GM19452 (cell line): ENCODE data around the gene SENP8.
"Not testable (repeated sequence)": the region's sequence is repeated elsewhere in the genome, so short reads cannot be mapped to it uniquely, and the experiment has no call there.

ENCODE experiments used
- ATAC-seq: cut with Tn5 transposase; IDR thresholded peaks from one replicate; pipeline ENCODE4 v1.9.1; 2021; ENCODE audit not compliant: unreplicated experiment

SENP8 gene

GRCh38 chr15:72155003-72155621, 36.9 kb downstream of the SENP8 start:
- no peak for ATAC-seq

DNA sequence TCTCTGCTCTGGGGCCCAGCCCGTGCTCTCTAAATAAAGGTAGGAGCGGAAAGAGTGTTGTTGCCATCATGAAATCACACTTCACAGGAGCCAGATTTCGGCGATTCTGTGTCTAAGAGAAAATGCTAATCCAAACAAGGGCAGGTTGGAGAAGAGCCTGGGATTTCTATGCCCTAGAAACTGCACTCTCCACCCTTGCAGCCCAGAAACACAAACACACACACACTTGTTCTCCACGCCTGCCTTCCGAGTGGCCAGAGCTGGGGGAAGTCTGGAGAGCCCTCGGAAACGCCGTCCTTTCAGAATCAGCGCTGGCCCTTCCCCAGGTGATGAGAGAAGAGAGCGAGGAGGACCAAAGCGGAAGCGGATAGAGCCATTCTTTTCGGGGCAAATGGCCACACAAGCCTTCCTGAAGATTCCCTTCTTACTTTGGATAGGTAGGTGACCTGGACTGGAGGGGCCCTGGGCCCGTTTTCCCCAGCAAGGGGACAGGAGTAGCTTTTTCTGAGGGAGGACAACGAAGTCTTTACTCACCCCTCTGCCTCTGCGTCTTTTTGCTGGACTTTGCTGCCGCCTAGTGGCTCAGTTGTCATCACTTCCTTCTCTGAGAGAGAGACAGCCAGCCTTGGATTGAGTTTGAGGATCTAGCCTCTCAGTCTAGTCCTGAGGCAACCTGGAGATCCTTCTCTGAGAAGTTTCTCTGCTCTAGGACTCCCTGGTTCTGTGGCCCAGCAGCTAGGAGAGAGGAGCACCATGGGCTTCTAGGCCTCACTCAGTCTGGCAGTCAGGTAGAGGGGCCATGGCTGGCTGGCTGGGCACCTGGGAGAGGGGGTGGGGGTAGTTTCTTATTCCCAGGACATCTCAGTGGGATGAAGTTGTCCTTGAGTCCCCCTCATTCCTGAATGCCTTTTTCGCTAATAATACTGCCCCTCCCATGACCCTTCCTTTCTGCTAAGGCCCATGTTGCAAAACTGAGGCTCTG, 37.7 kb downstream of the SENP8 start:
- no peak for ATAC-seq

DNA sequence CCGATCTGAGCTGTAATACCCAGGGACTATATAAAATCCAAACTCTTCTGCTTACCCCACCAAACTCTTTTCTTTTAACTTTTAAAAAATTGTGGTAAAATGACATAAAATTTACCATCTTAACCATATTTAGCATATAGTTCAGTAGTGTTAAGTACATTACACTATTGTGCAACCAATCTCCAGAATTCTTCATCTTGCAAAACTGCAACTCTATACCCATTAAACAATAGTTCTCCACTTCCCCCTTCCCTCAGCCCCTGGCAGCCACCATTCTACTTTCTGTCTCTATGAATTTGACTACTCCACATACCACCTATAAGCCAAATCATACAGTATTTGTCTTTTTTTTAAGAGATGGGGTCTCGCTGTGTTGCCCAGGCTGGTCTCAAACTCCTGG, 38.7 kb downstream of the SENP8 start:
- no peak for ATAC-seq

GRCh38 chr15:72160696-72161245, 42.6 kb downstream of the SENP8 start:
- ATAC-seq: no peak

- ATAC-seq: no peak
Measured at GRCh38 chr15:72161361-72162132, 43.3 kb downstream of the SENP8 start.

DNA sequence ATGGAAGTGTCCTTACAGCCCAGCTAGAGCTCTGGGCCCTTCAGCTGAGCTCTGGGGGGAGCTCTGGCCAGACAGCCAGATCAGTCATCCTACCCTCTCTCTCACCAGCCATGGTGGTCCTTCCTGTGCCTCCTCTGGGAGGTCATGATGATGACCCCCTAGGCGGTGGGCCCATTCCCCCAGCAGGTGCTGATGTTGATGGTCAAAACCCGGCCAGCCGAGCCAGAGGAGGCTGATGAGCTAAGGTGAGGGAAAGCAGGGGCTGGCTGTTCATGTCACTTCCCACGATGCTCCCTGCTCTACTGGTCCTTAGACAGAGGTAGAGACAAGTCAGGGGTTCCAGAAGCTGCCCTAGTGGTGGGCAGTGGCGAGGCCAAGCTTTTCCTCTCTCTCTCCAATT, 44.4 kb downstream of the SENP8 start:
- ATAC-seq: no peak

- no peak for ATAC-seq
Measured at GRCh38 chr15:72163719-72164118, 45.5 kb downstream of the SENP8 start.

DNA sequence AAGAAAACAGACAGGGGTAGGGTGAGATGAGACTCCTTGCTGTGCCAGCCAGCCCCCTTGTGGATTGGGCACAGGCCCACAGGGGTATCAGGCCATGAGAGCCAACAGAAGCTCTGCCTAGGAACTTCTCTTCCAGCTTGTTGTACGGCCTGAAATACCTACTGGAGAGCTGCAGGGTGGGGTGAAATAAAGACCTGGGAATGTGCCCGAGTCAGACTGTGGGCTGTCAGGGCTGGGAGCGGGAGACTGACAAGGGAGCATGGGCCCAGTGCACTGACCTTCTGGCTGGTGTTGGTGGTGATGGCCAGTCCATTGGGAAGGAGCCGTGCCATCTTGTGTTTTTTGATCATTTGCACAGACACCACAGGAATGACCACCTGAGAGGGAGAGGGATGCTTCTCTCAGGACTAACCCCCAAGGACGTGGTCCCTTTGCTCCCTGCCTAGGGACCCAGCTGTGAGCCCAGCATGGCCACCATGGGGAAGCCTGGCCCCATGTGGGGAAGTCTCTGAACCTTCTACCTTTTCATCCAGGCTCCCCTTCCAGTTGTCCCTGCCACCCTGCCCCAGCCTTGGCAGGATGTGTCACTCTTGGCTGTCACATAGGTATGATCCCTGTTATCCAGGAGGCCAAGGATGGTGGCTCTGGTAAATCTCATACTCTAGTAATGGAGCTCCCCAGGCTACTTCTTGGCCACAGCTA, 48.7 kb downstream of the SENP8 start:
- ATAC-seq: no peak

DNA sequence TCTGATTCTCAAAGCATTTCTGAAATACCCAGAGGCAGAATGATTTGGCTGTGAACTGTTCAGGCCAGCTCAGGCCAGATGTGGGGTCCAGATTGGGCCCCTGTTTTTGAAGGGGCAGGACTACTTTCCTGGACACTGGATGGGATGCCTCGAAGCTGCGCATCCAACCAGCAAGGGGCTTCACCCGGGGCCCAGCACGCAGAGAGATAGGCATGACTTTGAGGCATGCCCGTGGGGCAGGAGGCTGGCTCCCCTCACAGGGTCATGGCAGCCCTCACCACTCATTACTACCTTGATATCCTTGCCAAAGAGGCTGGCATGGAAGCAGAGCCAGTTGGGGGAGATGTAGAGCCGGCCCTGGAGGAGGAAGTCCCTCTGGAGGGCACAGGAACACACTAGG, 49.2 kb downstream of the SENP8 start:
- ATAC-seq: no peak

- ATAC-seq: no peak
Measured at GRCh38 chr15:72168131-72168807, 50.1 kb downstream of the SENP8 start.

GRCh38 chr15:72168808-72169190, 50.6 kb downstream of the SENP8 start:
- no peak for ATAC-seq

- no peak for ATAC-seq
Measured at GRCh38 chr15:72169236-72169920, 51.2 kb downstream of the SENP8 start.

DNA sequence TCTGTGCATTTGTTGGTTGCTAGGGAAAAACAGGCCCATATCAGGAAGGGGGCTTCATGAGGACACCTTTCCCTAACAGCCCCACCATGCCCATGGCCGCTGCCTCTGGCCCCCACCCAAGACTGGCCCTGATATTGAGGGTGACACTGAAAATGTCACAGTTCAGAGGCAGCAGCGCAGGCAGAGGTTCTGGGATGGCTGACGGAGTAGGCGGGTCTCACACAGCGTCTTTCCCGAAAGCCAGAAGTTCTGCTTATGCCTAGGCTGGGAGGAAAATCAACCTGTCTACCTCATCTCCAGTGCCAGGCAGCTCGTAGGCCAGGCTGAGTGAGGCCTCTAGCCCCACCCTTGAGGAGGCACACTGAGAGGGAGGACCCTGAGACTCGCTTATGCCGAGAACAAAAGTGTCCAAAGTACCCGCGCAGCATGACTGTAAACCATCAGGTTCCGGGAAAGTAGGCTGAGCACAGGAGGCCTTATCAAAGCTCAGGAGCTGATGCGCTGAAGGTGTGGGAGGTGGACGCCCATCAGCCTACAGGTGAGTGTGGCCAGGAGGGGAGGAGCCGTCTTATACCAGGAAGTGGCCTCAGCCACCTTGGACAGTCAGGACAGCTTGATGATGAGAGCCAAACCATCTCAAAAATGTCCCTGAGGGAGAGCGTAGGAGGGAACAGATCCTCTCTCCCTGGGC, 51.9 kb downstream of the SENP8 start:
- ATAC-seq: no peak

DNA sequence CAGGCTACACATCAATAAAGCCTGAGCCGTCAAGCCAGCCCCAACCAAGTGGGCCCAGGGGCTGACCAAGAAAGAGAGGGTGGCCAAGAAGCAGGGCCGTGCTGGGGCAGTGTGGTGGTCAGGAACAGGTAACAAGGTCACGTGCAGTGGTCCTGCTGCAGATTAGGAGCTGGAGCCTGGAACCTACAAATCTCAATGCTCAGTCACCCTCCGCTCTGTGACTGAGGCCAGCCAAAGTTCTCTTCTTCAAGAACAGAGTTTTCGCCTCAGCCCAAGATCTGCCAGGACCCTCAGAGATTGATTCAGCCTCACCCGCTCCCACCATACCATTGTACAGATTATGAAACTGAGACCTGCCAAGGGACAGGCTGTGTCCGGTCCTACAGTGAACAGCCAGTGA, 52.5 kb downstream of the SENP8 start:
- no peak for ATAC-seq

DNA sequence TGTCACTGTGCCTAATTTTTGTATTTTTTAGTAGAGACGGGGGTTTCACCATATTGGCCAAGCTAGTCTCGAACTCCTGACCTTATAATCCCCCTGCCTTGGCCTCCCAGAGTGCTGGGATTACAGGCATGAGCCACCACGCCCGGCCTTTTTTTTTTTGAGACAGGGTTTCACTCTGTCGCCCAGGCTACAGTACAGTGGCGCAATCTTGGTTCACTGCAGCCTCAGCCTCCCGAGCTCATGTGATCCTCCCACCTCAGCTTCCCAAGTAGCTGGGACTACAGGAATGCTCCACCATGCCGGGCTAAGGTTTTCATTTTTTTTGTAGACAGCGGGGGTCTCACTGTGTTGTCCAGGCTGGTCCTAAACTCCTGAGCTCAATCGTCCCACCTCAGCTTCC, 53.8 kb downstream of the SENP8 start:
- not testable (repeated sequence) for ATAC-seq

DNA sequence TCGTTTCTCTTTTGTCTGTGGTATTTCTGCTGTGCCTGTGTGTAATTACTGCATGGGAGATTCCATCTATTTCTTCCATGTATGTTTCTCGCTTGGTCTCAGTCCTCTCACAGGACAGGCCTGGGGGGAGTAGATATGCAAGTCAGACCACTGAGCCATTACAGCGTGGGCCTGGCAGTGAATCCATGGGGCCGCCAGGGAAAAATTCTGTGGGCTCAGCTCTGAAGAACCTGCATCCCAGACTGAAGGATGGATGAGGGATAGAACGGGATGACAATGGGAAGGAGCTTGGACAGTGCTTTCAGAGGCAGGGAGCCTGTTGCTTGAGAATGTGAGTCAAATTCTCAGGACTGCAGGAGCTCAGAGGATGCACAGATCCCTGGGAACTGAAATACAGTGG, 54.6 kb downstream of the SENP8 start:
- ATAC-seq: no peak

- ATAC-seq: no peak
Measured at GRCh38 chr15:72173401-72173800, 55.2 kb downstream of the SENP8 start.

GRCh38 chr15:72173864-72174550, 55.8 kb downstream of the SENP8 start:
- ATAC-seq: no peak
